NT2/D1 (cell line): ENCODE data around the gene ATG9A.

ENCODE experiments used
- SUZ12 ChIP-seq: IDR thresholded peaks from 2 replicates; pipeline ENCODE4 v1.6.1; 2011; ENCODE audit not compliant: insufficient read length, insufficient read depth; ENCODE audit errors: extremely low read depth
- YY1 ChIP-seq: IDR thresholded peaks from 2 replicates; pipeline ENCODE4 v1.6.1; 2011; ENCODE audit not compliant: insufficient read length, insufficient read depth

DNA sequence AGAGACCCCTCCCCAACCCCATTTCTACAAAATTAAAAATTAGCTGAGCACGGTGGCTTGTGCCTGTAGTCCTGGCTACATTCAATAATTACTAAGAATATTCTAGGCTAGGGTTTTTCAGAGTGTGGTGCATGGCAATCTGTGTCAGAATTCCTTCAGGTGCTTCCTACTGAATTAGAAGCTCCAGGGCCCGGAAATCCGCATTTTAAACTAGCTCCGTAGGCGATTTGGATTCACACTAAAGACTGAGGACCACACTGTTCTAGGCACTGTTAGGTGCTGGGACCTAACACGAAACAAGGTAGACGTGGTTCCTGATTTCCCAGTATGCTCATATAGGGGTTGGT lies 23.5 kb downstream of the ATG9A start:
- TF ChIP-seq YY1 (no peak), SUZ12 (no peak)
